Adrenal gland (tissue), 12 donors: ENCODE data around the gene PIANP. TPM values are rescaled to one million over a fixed set of nuclear protein-coding genes. Genes with fewer than 3 reads are reported as not detected.

ENCODE experiments used
- DNase-seq, 7 donors: peaks; one replicate each; pipeline ENCODE4 v3.0.0-alpha.2; 2019 to 2020
- H3K27ac ChIP-seq, 5 donors: fragments of 200-600 bp; sonication (generic) in 4 of 5; 1 replicate in 3 of 5; 2 replicates in 2 of 5; pipeline versions ENCODE4 v1.5.1 to v1.8.0; 2016 to 2020; ENCODE audit warnings: mild to moderate bottlenecking in 1 of 5
- H3K27me3 ChIP-seq: fragments of 200-600 bp; 2 replicates; pipeline ENCODE4 v1.8.0; 2021
- H3K36me3 ChIP-seq, 2 donors: fragments of 200-600 bp; replicated peaks in 1 of 2; 1 replicate in 1 of 2; 2 replicates in 1 of 2; pipeline versions ENCODE4 v1.5.1 to v1.8.0; 2018 to 2022
- H3K4me1 ChIP-seq, 2 donors: fragments of 200-600 bp; replicated peaks in 1 of 2; 1 replicate in 1 of 2; 2 replicates in 1 of 2; pipeline versions ENCODE4 v1.5.1 to v1.8.0; 2018 to 2021
- H3K4me3 ChIP-seq, 4 donors: fragments of 200-600 bp; sonication (generic) in 3 of 4; one replicate each; pipeline ENCODE4 v1.5.1; 2016 to 2018
- H3K9me3 ChIP-seq, 3 donors: fragments of 200-600 bp; sonication (generic) in 1 of 3; replicated peaks in 1 of 3; 1 replicate in 2 of 3; 2 replicates in 1 of 3; pipeline versions ENCODE4 v1.5.1 to v1.8.0; 2016 to 2021
- POLR2A ChIP-seq, 2 donors: fragments of 450-650 bp; IDR thresholded peaks; one replicate each; pipeline ENCODE4 v1.6.1; 2017; ENCODE audit warnings: antibody characterized with exemption in 2 of 2, mild to moderate bottlenecking in 2 of 2, moderate library complexity in 1 of 2
- WGBS, 4 donors: extraction: QIAGEN DNeasy Blood & Tissue Kit in 2 of 4; methylation state at CpG; one replicate each; pipeline versions ENCODE4 v1.1.5 to v1.1.7; 2013 to 2017; 5-methylcytosine and 5-hydroxymethylcytosine counted together
- intact Hi-C, 2 donors: fragments of 100-400 bp; cut with DNase I; formaldehyde crosslinking; loops; one replicate each; pipeline versions ENCODE4 v1.14.1 to v1.15.0; 2022 to 2023
- polyA plus RNA-seq, 3 donors: library from polyadenylated mRNA; stranded (reverse); fragments of 200-250 nt in 2 of 3; fragments of 350-450 nt in 1 of 3; fragmentation: Illumina TruSeq in 1 of 3; extraction: RNeasy Lipid Tissue Mini Kit (QIAGEN cat#74804) in 1 of 3; gene quantifications; one replicate each; pipeline ENCODE4 v1.2.3, GENCODE V29; 2013 to 2014
- total RNA-seq, 9 donors: library from RNA; depleted of rRNA in 4 of 9; stranded (reverse); fragments of >200 nt in 4 of 9; fragments of 120-200 nt in 1 of 9; fragmentation: NEBNext Ultra II Directional in 1 of 9; extraction: Animal tissue kit (Norgen Biotek cat#: 25700) in 1 of 9; gene quantifications; one replicate each; pipeline versions ENCODE4 v1.1.0 to v1.2.4, GENCODE V29; 2013 to 2023
- TF ChIP-seq, protein P1 (sequence below), 6 experiments: fragments of 450-650 bp in 4 of 6; fragments of 200-600 bp in 2 of 6; sonication (generic) in 1 of 6; IDR thresholded peaks; 1 replicate in 5 of 6; 2 replicates in 1 of 6; pipeline versions ENCODE4 v1.5.1 to v1.8.0; 2016 to 2021; ENCODE audit warnings: antibody characterized with exemption in 6 of 6, mild to moderate bottlenecking in 2 of 6, moderate library complexity in 1 of 6
- donor health status: healthy with polysubstance abuse.
- donor health status: Bipolar disorder and iron deficiency.
- donor health status: DM: yes; HTN: yes; CAD: no.
- donor health status: DM: no; HTN: no; CAD: no.
- donor health status: DM: no; HTN: no; CAD: no.
- donor health status: DM: yes; HTN: yes; CAD: no.

The PIANP gene
- total and polyA plus RNA-seq, 12 donors: 0.11 to 5.2 (median 0.96) TPM; not detected in 3

DNA sequence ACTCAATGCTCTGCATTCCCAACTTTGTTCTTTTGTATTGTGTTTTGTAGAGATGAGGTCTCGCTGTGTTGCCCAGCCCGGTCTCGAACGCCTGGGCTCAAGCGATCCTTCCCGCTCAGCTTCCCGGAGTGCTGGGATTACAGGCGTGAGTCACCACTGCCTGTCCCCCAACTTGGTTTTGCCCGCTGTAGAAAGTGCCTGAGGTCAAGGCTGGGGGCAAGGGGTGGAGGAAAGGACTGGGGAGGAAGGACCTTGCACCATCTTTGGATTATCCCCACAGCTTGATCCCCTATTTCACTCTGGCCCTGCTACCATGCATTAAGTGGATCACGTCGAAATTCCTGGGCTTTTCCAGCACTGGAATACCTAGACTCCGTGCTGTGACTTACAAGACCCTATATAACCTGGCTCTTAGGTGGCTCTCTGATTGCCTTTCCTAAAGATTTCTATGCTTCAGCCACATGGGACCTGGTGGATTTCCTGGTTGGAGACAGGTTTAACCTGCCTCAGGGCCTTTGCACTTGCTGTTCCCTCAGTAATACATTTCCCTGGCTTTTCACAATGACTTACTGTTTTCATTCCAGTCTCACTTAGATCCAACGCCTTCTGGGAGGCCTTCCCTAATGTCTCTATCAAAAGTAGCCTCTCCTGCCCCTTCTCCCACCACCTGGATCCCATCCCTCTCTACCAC, 608 bp upstream of the PIANP start:
- no peaks in the 10 kb centered on the region for H3K9me3 ChIP-seq
- peak overlapping the region in 1 of 4 donors; percentile 62 for H3K4me3 ChIP-seq
- no peaks in the 10 kb centered on the region for H3K36me3 ChIP-seq
- peaks cover 61% of the 10 kb centered on the region for H3K27me3 ChIP-seq
- no peak for TF ChIP-seq POLR2A (IDR thresholded peaks at IDR 0.05)
- TF ChIP-seq, protein P1, sequence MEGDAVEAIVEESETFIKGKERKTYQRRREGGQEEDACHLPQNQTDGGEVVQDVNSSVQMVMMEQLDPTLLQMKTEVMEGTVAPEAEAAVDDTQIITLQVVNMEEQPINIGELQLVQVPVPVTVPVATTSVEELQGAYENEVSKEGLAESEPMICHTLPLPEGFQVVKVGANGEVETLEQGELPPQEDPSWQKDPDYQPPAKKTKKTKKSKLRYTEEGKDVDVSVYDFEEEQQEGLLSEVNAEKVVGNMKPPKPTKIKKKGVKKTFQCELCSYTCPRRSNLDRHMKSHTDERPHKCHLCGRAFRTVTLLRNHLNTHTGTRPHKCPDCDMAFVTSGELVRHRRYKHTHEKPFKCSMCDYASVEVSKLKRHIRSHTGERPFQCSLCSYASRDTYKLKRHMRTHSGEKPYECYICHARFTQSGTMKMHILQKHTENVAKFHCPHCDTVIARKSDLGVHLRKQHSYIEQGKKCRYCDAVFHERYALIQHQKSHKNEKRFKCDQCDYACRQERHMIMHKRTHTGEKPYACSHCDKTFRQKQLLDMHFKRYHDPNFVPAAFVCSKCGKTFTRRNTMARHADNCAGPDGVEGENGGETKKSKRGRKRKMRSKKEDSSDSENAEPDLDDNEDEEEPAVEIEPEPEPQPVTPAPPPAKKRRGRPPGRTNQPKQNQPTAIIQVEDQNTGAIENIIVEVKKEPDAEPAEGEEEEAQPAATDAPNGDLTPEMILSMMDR (IDR thresholded peaks at IDR 0.05): no peak
- no peak for DNase-seq
- 24 to 44% (median 28%) methylated on average over 6 to 13 of the region's 13 CpGs for WGBS, 4 donors
- intact Hi-C loops: no loop called here
- no peak overlapping the region for H3K27ac ChIP-seq
- H3K4me1 ChIP-seq: peaks cover 5 to 9% of the 10 kb centered on the region in 2 donors

DNA sequence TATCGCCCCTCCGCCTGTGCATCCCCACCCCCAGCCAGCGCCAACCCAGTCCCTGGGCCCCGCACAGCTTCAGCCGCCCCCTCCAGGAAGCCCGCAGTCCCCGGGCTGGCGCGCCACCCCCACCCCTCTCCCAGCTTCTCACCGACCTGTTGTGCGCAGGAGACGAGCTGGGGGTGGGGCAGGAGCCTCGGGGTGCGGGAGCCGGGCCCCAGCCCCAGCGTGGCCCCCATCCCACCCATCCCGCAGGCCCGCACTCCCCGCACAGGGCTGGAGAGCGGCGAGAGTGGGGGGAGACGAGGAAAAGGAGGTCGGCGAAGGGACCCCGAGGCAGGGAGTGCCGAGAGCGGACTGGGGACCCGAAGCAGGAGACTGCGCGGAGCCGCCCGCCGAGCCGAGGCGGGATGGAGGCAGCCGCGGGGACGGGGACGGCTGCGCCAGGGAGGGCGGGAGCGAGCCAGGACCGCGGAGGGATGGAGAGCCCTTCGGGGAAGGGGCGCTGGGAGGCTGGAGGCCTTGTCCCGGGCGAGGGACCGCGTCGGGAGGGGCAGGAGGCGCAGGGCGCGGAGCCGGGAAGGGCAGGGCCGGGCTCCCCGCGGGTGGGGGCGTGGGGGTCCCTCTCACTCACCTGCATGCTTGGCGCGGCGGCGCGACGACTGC, 498 bp downstream of the PIANP start:
- no peak for TF ChIP-seq POLR2A (IDR thresholded peaks at IDR 0.05)
- TF ChIP-seq, protein P1 (IDR thresholded peaks at IDR 0.05): no peak
- 1 to 3% (median 2%) methylated on average over 32 to 65 of the region's 65 CpGs for WGBS, 4 donors
- no peak overlapping the region for H3K27ac ChIP-seq
- intact Hi-C loops: loop anchor here in 1 of 2 donors (2.0 to 5.0 kb wide), 2 partner anchors 13 to 38 kb away; partner anchors contain the start of gene ING4
- no peak for DNase-seq
- H3K36me3 ChIP-seq: no peaks in the 10 kb centered on the region
- H3K4me1 ChIP-seq: peaks cover 5 to 9% of the 10 kb centered on the region in 2 donors
- H3K9me3 ChIP-seq: no peaks in the 10 kb centered on the region
- H3K27me3 ChIP-seq: peaks cover 54% of the 10 kb centered on the region
- H3K4me3 ChIP-seq: peak overlapping the region in 1 of 4 donors; percentile 62

DNA sequence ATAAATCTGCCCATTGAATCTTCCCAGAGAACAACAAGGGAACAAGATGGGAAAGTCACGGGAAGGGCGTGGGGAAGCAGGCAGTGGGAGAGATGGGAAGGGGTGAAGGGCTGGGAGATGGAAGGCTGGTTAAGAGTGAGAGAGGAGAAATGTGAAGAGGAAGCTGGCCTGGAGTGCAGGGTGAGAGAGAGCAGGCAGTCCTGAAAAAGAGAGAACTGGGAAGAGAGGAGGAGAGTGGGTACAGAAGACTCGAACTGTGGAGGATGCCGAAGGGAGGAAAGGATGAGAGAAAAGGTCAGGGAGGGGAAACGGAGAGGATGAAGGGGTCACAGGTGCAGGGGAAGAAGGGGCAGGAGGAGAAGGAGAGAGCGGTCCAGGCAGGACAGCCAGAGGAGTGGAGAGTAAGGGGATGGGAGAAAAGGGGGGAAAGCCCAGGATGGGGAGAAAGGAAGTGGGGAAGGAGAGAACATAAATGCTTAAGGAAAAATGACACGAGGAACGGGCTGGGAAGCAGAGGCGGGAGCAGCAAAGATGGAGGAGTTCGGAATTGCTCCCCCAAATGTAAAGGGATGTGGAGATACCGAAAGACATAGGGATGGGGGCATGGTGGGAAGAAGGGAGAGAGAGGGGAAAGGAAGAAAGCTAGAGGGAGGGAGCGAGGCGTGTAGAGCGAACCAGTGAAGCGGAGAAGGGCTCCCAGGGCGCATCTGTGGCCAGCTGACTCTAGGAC, 1.2 kb downstream of the PIANP start:
- no peak overlapping the region for H3K4me3 ChIP-seq
- peaks cover 49% of the 10 kb centered on the region for H3K27me3 ChIP-seq
- intact Hi-C loops: loop anchor here in 1 of 2 donors (2.0 to 5.0 kb wide), 2 partner anchors 13 to 37 kb away; partner anchors contain the start of gene ING4
- no peaks in the 10 kb centered on the region for H3K9me3 ChIP-seq
- WGBS, 4 donors: 17 to 20% (median 18%) methylated on average over 16 of the region's 16 CpGs
- H3K27ac ChIP-seq: no peak overlapping the region
- H3K4me1 ChIP-seq: peaks cover 5 to 9% of the 10 kb centered on the region in 2 donors
- no peak for TF ChIP-seq POLR2A (IDR thresholded peaks at IDR 0.05)
- TF ChIP-seq, protein P1 (IDR thresholded peaks at IDR 0.05): no peak
- DNase-seq: no peak
- H3K36me3 ChIP-seq: no peaks in the 10 kb centered on the region
